ENCODE data around the gene REV3L.

GRCh38 chr6:111291336-111292259 is 191.4 kb downstream of the REV3L start:
- TF ChIP-seq CTCF (IDR thresholded peaks at IDR 0.05) (no peak), POLR2A (IDR thresholded peaks at IDR 0.05) (no peak)
